Measurements from ENCODE around the gene TNFRSF25. TPM values are rescaled to one million over a fixed set of nuclear protein-coding genes. Genes with fewer than 3 reads are reported as not detected.

Gene TNFRSF25
- polyA plus RNA-seq, 2 of the 4 experiments (the other 2 are of a cell fraction) = 0.65 to 3.4 TPM

DNA sequence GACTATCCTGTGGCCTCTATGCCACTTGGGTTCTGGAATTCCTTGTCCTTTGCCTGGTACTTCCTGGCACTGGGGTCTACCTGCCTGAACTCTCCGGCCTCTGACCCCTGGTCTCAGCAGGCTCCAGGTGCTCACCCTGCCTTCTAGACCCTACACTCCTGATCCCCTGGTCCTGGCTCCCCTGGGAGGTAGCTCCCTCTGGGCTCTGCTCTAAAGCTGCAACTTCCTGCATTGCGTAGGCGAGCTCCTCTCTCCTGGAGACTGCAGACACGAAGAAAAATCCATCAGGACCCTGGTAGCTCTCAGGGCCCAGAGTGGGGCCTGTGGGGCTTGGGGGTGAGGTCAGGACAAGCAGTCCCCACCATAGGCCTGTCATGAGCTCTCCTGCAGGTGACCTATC is 33.3 kb upstream of the TNFRSF25 start (continued):
- TF ChIP-seq HEYL (CRISPR knock-in tag; IDR thresholded peaks at IDR 0.05) = no peak
- TF ChIP-seq MAFK (IDR thresholded peaks at IDR 0.05; ENCODE audit: partially characterized antibody) = no peak
- TF ChIP-seq KDM5A (IDR thresholded peaks at IDR 0.05) = no peak
- TF ChIP-seq ZFP36 (IDR thresholded peaks at IDR 0.05; ENCODE audit: borderline replicate concordance, partially characterized antibody) = no peak
- no peak for TF ChIP-seq RNF2 (IDR thresholded peaks at IDR 0.05; ENCODE audit: borderline replicate concordance, low read depth)
- no peak for TF ChIP-seq RAD21 (conservative IDR thresholded peaks at IDR 0.05 in 1 of 2, IDR thresholded peaks at IDR 0.05 in 1 of 2)
- TF ChIP-seq JUNB (IDR thresholded peaks at IDR 0.05) = no peak
- TF ChIP-seq NR3C1 (IDR thresholded peaks at IDR 0.05) = no peak
- TF ChIP-seq HOXB5 (CRISPR knock-in tag; IDR thresholded peaks at IDR 0.05) = no peak
- TF ChIP-seq, protein P1, sequence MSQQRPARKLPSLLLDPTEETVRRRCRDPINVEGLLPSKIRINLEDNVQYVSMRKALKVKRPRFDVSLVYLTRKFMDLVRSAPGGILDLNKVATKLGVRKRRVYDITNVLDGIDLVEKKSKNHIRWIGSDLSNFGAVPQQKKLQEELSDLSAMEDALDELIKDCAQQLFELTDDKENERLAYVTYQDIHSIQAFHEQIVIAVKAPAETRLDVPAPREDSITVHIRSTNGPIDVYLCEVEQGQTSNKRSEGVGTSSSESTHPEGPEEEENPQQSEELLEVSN (IDR thresholded peaks at IDR 0.05; ENCODE audit: borderline replicate concordance, low read depth) = no peak

DNA sequence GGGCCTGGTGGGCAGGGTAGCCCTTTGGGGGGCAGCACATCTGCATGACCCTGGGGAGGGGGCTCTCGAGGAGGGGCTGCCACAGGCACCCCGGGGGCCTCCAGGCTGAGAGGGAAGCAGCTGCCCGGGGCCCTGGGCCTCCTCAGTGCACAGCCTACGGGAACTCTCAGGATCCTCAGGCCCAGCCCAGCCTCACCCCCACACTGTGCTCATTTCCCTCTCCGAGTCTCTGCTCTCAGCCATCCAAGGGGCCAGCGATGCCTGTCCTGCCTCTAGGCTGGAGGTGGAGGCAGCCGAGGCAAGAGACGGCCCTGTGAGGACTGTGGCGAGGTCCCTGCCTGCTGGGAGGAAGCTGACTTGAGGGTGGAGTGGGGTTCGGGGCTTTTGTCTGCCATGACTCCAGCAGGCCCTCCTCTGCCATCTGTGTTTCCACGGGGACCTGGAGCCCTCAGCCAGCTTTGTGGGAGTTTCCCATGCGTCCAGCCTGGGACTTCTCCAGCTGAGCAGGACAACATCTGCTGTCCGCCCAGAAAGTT is 32.7 kb upstream of the TNFRSF25 start:
- Histone ChIP-seq H3K9me3 (no peaks in the 10 kb centered on the region), H3K4me3 (no peak overlapping the region), H3K27ac (no peak overlapping the region), H3K4me2 (no peak overlapping the region), H3K4me1 (peaks cover 11% of the 10 kb centered on the region)
- TF ChIP-seq MYC (IDR thresholded peaks at IDR 0.05; ENCODE audit: borderline replicate concordance, low read length) (no peak), EP300 (IDR thresholded peaks at IDR 0.05) (no peak), CBX8 (IDR thresholded peaks at IDR 0.05) (no peak), CHD4 (IDR thresholded peaks at IDR 0.05; ENCODE audit: borderline replicate concordance) (no peak), HEYL (CRISPR knock-in tag; IDR thresholded peaks at IDR 0.05) (no peak), PHF8 (IDR thresholded peaks at IDR 0.05; ENCODE audit: borderline replicate concordance, low read depth) (no peak)
- TF ChIP-seq, protein P2, sequence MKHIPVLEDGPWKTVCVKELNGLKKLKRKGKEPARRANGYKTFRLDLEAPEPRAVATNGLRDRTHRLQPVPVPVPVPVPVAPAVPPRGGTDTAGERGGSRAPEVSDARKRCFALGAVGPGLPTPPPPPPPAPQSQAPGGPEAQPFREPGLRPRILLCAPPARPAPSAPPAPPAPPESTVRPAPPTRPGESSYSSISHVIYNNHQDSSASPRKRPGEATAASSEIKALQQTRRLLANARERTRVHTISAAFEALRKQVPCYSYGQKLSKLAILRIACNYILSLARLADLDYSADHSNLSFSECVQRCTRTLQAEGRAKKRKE (CRISPR knock-in tag; IDR thresholded peaks at IDR 0.05; ENCODE audit: low read depth) = no peak
- peak in 1 of 2 experiments; percentile 16; a peak in 2 of 6 replicates for ATAC-seq
- ChIA-PET POLR2A (no interaction called here), CTCF (interaction anchor here (1.1 to 8.8 kb wide), 4 partner anchors 8 to 56 kb away, joined by 3 to 54 read pairs (median 6); partner anchors contain the start of genes NOL9, PLEKHG5 and TAS1R1)
- no peak for FAIRE-seq
- WGBS (ENCODE audit: missing lambda C conversion rate) = 88% methylated on average over 7 of the region's 13 CpGs
- DNase-seq (ENCODE audit: low read depth in 1 of 2, low spot score in 1 of 2) = no peak

- CTCF ChIA-PET = interaction anchor here (1.1 to 8.8 kb wide), 3 partner anchors 8 to 12 kb away, joined by 3 to 54 read pairs (median 5); partner anchors contain the start of gene PLEKHG5
- POLR2A ChIA-PET = no interaction called here
- Histone ChIP-seq H3K4me1 (peaks cover 11% of the 10 kb centered on the region), H3K4me2 (peak overlapping the region; percentile 98), H3K9me3 (no peaks in the 10 kb centered on the region), H3K4me3 (peak overlapping the region; percentile 66), H3K27ac (peak overlapping the region; percentile 74 to 90; a peak in 5 of 6 replicates)
- no peak for DNase-seq (ENCODE audit: low read depth in 1 of 2, low spot score in 1 of 2)
- no peak for TF ChIP-seq CBX8 (IDR thresholded peaks at IDR 0.05)
- no peak for TF ChIP-seq EHF (CRISPR knock-in tag; IDR thresholded peaks at IDR 0.05)
- TF ChIP-seq RFX5 (IDR thresholded peaks at IDR 0.05) = no peak
- TF ChIP-seq CBX2 (IDR thresholded peaks at IDR 0.05; ENCODE audit: borderline replicate concordance, low read depth) = no peak
- TF ChIP-seq TP53 (CRISPR knock-in tag; IDR thresholded peaks at IDR 0.05) = no peak
- no peak for TF ChIP-seq ZNF302 (CRISPR knock-in tag; IDR thresholded peaks at IDR 0.05)
- WGBS (ENCODE audit: missing lambda C conversion rate) = 38% methylated on average over 6 of the region's 20 CpGs
- peak in 1 of 2 experiments; percentile 10; a peak in 2 of 6 replicates for ATAC-seq
- no peak for FAIRE-seq
Measured at GRCh38 chr1:6497867-6498575, 32.0 kb upstream of the TNFRSF25 start.
